Activated T-helper 17 cell treated with anti-CD3 and anti-CD28 coated beads, Interleukin-2, amount 50 U/mL, for 72 hours (primary cell): ENCODE results near the gene ARSJ. TPM values are rescaled to one million over a fixed set of nuclear protein-coding genes. Genes with fewer than 3 reads are reported as not detected.

Source experiments
- ATAC-seq: fragments of 150-1000 bp; cut with Tn5 transposase; replicated peaks from 2 replicates; pipeline ENCODE4 v1.10.0; 2021; ENCODE audit warnings: mild to moderate bottlenecking, moderate library complexity
- H3K27ac Mint-ChIP-seq: one replicate; pipeline ENCODE4 v1.8.0; 2022; ENCODE audit warnings: mixed read lengths
- H3K27me3 Mint-ChIP-seq: one replicate; pipeline ENCODE4 v1.8.0; 2022; ENCODE audit warnings: mixed read lengths
- H3K36me3 Mint-ChIP-seq: one replicate; pipeline ENCODE4 v1.8.0; 2022; ENCODE audit warnings: low read depth, mild to moderate bottlenecking, mixed read lengths
- H3K4me1 Mint-ChIP-seq: one replicate; pipeline ENCODE4 v1.8.0; 2022; ENCODE audit warnings: mixed read lengths
- H3K4me3 Mint-ChIP-seq: one replicate; pipeline ENCODE4 v1.8.0; 2022; ENCODE audit warnings: mild to moderate bottlenecking, mixed read lengths
- H3K9me3 Mint-ChIP-seq: one replicate; pipeline ENCODE4 v1.8.0; 2022; ENCODE audit warnings: mixed read lengths
- total RNA-seq, 2 donors: library from RNA; stranded (reverse); gene quantifications; one replicate each; pipeline ENCODE4 v1.2.3, GENCODE V29; 2022

The ARSJ gene
- total RNA-seq, 2 donors from 2014 or later: 0.19 TPM; not detected in 1

GRCh38 chr4:113921089-113921794 is 58.2 kb downstream of the ARSJ start:
- ATAC-seq: no peak
- Mint-ChIP-seq H3K27me3 (no peaks in the 10 kb centered on the region), H3K9me3 (no peaks in the 10 kb centered on the region), H3K36me3 (no peaks in the 10 kb centered on the region), H3K27ac (no peak overlapping the region), H3K4me1 (peaks cover 4% of the 10 kb centered on the region), H3K4me3 (no peak overlapping the region)

- Mint-ChIP-seq H3K27ac (no peak overlapping the region), H3K9me3 (no peaks in the 10 kb centered on the region), H3K36me3 (no peaks in the 10 kb centered on the region), H3K4me3 (no peak overlapping the region), H3K27me3 (no peaks in the 10 kb centered on the region), H3K4me1 (peaks cover 4% of the 10 kb centered on the region)
- no peak for ATAC-seq
Measured at GRCh38 chr4:113919611-113920010, 59.8 kb downstream of the ARSJ start.

GRCh38 chr4:113919145-113919544 is 60.3 kb downstream of the ARSJ start:
- no peaks in the 10 kb centered on the region for H3K36me3 Mint-ChIP-seq
- no peak for ATAC-seq
- peaks cover 4% of the 10 kb centered on the region for H3K4me1 Mint-ChIP-seq
- H3K4me3 Mint-ChIP-seq: no peak overlapping the region
- no peaks in the 10 kb centered on the region for H3K9me3 Mint-ChIP-seq
- H3K27me3 Mint-ChIP-seq: no peaks in the 10 kb centered on the region
- no peak overlapping the region for H3K27ac Mint-ChIP-seq

- no peaks in the 10 kb centered on the region for H3K27me3 Mint-ChIP-seq
- peaks cover 3% of the 10 kb centered on the region for H3K9me3 Mint-ChIP-seq
- no peak overlapping the region for H3K4me3 Mint-ChIP-seq
- H3K27ac Mint-ChIP-seq: no peak overlapping the region
- ATAC-seq: no peak
- H3K36me3 Mint-ChIP-seq: no peaks in the 10 kb centered on the region
- peaks cover 9% of the 10 kb centered on the region for H3K4me1 Mint-ChIP-seq
Measured at GRCh38 chr4:113908829-113909228, 70.6 kb downstream of the ARSJ start.

- ATAC-seq: no peak
- Mint-ChIP-seq H3K27me3 (no peaks in the 10 kb centered on the region), H3K9me3 (peaks cover 3% of the 10 kb centered on the region), H3K27ac (no peak overlapping the region), H3K4me1 (peaks cover 14% of the 10 kb centered on the region), H3K4me3 (no peak overlapping the region), H3K36me3 (no peaks in the 10 kb centered on the region)
Measured at GRCh38 chr4:113907559-113907958, 71.9 kb downstream of the ARSJ start.

- peaks cover 20% of the 10 kb centered on the region for H3K4me1 Mint-ChIP-seq
- H3K27me3 Mint-ChIP-seq: no peaks in the 10 kb centered on the region
- peaks cover 3% of the 10 kb centered on the region for H3K9me3 Mint-ChIP-seq
- no peak overlapping the region for H3K4me3 Mint-ChIP-seq
- no peak overlapping the region for H3K27ac Mint-ChIP-seq
- no peaks in the 10 kb centered on the region for H3K36me3 Mint-ChIP-seq
- no peak for ATAC-seq
Measured at GRCh38 chr4:113905301-113905700, 74.1 kb downstream of the ARSJ start.

- Mint-ChIP-seq H3K27ac (no peak overlapping the region), H3K4me3 (no peak overlapping the region), H3K4me1 (peaks cover 22% of the 10 kb centered on the region), H3K9me3 (peaks cover 3% of the 10 kb centered on the region), H3K36me3 (no peaks in the 10 kb centered on the region), H3K27me3 (no peaks in the 10 kb centered on the region)
- no peak for ATAC-seq
Measured at GRCh38 chr4:113904877-113905276, 74.6 kb downstream of the ARSJ start.

- ATAC-seq: peak; percentile 88
- Mint-ChIP-seq H3K4me3 (peak overlapping the region; percentile 78), H3K4me1 (peaks cover 29% of the 10 kb centered on the region), H3K27ac (peak overlapping the region; percentile 90), H3K36me3 (no peaks in the 10 kb centered on the region), H3K9me3 (no peaks in the 10 kb centered on the region), H3K27me3 (no peaks in the 10 kb centered on the region)
Measured at GRCh38 chr4:113901994-113902787, 77.3 kb downstream of the ARSJ start.

- H3K4me1 Mint-ChIP-seq: peaks cover 24% of the 10 kb centered on the region
- H3K27ac Mint-ChIP-seq: peak overlapping the region; percentile 86
- H3K4me3 Mint-ChIP-seq: peak overlapping the region; percentile 46
- peak; percentile 76 for ATAC-seq
- no peaks in the 10 kb centered on the region for H3K36me3 Mint-ChIP-seq
- H3K27me3 Mint-ChIP-seq: no peaks in the 10 kb centered on the region
- H3K9me3 Mint-ChIP-seq: no peaks in the 10 kb centered on the region
Measured at GRCh38 chr4:113899271-113900070, 80.0 kb downstream of the ARSJ start.

- ATAC-seq: no peak
- Mint-ChIP-seq H3K27me3 (no peaks in the 10 kb centered on the region), H3K27ac (no peak overlapping the region), H3K4me1 (no peaks in the 10 kb centered on the region), H3K9me3 (no peaks in the 10 kb centered on the region), H3K4me3 (no peak overlapping the region), H3K36me3 (no peaks in the 10 kb centered on the region)
Measured at GRCh38 chr4:113893546-113893945, 85.9 kb downstream of the ARSJ start.

- no peak overlapping the region for H3K4me3 Mint-ChIP-seq
- H3K27me3 Mint-ChIP-seq: no peaks in the 10 kb centered on the region
- no peak overlapping the region for H3K27ac Mint-ChIP-seq
- no peaks in the 10 kb centered on the region for H3K4me1 Mint-ChIP-seq
- no peak for ATAC-seq
- no peaks in the 10 kb centered on the region for H3K36me3 Mint-ChIP-seq
- H3K9me3 Mint-ChIP-seq: peaks cover 4% of the 10 kb centered on the region
Measured at GRCh38 chr4:113888006-113888405, 91.4 kb downstream of the ARSJ start.

- no peaks in the 10 kb centered on the region for H3K27me3 Mint-ChIP-seq
- H3K36me3 Mint-ChIP-seq: no peaks in the 10 kb centered on the region
- no peak for ATAC-seq
- peaks cover 4% of the 10 kb centered on the region for H3K9me3 Mint-ChIP-seq
- no peak overlapping the region for H3K4me3 Mint-ChIP-seq
- H3K27ac Mint-ChIP-seq: no peak overlapping the region
- no peaks in the 10 kb centered on the region for H3K4me1 Mint-ChIP-seq
Measured at GRCh38 chr4:113885291-113885690, 94.2 kb downstream of the ARSJ start.

- ATAC-seq: no peak
- H3K4me3 Mint-ChIP-seq: no peak overlapping the region
- no peaks in the 10 kb centered on the region for H3K27me3 Mint-ChIP-seq
Measured at GRCh38 chr4:113884655-113885054, 94.8 kb downstream of the ARSJ start.

GRCh38 chr4:113882668-113883067 is 96.8 kb downstream of the ARSJ start:
- no peak overlapping the region for H3K4me3 Mint-ChIP-seq
- peaks cover 4% of the 10 kb centered on the region for H3K9me3 Mint-ChIP-seq
- H3K4me1 Mint-ChIP-seq: no peaks in the 10 kb centered on the region
- ATAC-seq: no peak
- no peak overlapping the region for H3K27ac Mint-ChIP-seq
- H3K27me3 Mint-ChIP-seq: no peaks in the 10 kb centered on the region
- no peaks in the 10 kb centered on the region for H3K36me3 Mint-ChIP-seq

More at GRCh38 chr4:113884655-113885054, 94.8 kb downstream of the ARSJ start:
- Mint-ChIP-seq H3K4me1 (no peaks in the 10 kb centered on the region), H3K27ac (no peak overlapping the region), H3K9me3 (peaks cover 4% of the 10 kb centered on the region), H3K36me3 (no peaks in the 10 kb centered on the region)
